Measurements from ENCODE around the gene SAPCD2. TPM values are rescaled to one million over a fixed set of nuclear protein-coding genes. Genes with fewer than 3 reads are reported as not detected.
A peak's percentile ranks its signal among the peaks of the same experiment; 100 is the strongest.
"Not testable (repeated sequence)": the region's sequence is repeated elsewhere in the genome, so short reads cannot be mapped to it uniquely, and the experiment has no call there.

Gene SAPCD2
- total RNA-seq, 2 donors from 2014 or later: 19.2 to 57.8 TPM

DNA sequence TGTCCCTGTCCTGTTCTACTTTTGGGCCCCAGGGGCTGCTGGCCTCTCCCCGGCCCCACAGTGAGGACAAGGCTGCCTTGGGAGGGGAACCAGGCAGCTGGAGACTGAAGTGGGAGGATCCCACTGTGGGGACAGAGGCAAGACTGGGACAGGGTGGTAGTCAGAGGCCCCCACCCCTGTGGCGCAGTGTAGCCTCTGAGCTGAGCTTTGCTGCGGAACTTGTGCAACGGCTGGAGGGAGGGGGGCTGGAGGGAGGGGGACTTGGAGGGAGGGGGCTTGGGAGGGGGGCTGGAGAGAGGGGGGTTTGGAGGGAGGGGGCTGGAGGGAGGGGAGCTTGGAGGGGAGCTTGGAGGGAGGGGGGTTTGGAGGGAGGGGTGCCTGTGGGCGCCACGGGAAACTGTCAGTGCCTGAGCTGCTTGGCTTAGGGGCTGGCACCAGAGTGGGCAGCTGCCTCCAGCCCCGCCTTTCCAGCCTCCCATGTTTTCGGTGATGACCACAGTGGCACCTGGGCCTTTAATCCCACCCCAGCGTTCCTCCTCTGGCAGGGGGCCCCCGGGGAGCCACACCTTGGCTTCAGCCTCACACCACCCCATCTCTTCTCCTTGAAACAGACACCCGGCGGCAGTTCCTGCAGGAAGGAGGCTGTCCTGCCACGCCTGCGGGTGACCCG is 36.2 kb downstream of the SAPCD2 start:
- H3K9me3 ChIP-seq: no peaks in the 10 kb centered on the region
- intact Hi-C loops (cut with DNase I): no loop called here
- TF ChIP-seq CTCF (IDR thresholded peaks at IDR 0.05): no peak
- peak overlapping the region; percentile 24 to 38 for H3K9ac ChIP-seq (ENCODE audit: low read depth in 2 of 2, low read length in 2 of 2)
- no peaks in the 10 kb centered on the region for H3K36me3 ChIP-seq
- no peaks in the 10 kb centered on the region for H3K27me3 ChIP-seq
- H3K4me1 ChIP-seq: peaks cover 22% of the 10 kb centered on the region
- peak overlapping the region; percentile 9 for H3K4me3 ChIP-seq
- peak overlapping the region; percentile 66 for H3K27ac ChIP-seq
- peak; percentile 68 for DNase-seq

DNA sequence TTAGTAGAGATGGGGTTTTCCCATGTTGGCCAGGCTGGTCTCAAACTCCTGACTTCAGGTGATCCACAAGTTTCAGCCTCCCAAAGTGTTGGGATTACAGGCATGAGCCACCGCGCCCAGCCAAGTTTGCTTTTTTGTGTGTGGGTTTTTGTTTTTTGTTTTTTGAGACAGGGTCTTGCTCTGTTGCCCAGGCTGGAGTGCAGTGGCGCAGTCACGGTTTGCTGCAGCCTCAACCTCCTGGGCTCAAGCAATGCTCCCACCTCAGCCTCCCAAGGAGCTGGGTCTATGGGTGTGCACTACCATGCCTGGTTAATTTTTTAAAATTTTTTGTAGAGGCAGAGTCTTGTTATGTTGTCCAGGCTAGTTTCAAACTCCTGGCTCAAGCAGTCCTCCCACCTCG is 36.9 kb downstream of the SAPCD2 start:
- Histone ChIP-seq H3K4me3 (peak overlapping the region; percentile 7), H3K4me1 (peaks cover 24% of the 10 kb centered on the region)
- H3K27ac ChIP-seq; H3K9me3 ChIP-seq; DNase-seq; H3K9ac ChIP-seq (ENCODE audit: low read depth in 2 of 2, low read length in 2 of 2); H3K36me3 ChIP-seq; intact Hi-C loops (cut with DNase I); H3K27me3 ChIP-seq: not testable (repeated sequence)

DNA sequence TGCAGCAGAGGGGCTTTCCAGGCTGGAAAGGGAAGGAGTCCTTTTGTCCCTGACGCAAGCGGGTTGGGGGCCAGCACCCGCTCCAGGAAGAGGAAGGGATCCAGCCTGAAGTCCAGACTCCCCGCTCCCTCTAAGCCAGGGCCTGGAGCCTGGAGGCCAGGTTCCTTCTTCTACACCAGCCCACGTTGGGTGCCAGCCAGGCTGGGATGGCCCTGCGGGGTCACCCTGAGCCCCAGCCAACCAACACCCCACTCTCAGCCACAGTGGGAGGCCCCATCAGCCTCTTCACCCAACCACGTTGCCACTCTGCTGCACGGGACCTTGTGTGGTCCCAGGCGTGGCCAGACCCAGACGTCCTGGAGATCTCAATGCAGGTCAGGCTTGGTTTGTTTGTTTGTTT is 37.5 kb downstream of the SAPCD2 start:
- Histone ChIP-seq H3K27ac (peak overlapping the region; percentile 27), H3K36me3 (no peaks in the 10 kb centered on the region), H3K4me1 (peaks cover 24% of the 10 kb centered on the region), H3K27me3 (no peaks in the 10 kb centered on the region), H3K4me3 (peak overlapping the region; percentile 7), H3K9me3 (no peaks in the 10 kb centered on the region), H3K9ac (ENCODE audit: low read depth in 2 of 2, low read length in 2 of 2) (peak overlapping the region in 1 of 2 donors; percentile 43)
- TF ChIP-seq CTCF (IDR thresholded peaks at IDR 0.05): no peak
- DNase-seq: no peak
- intact Hi-C loops (cut with DNase I): no loop called here

DNA sequence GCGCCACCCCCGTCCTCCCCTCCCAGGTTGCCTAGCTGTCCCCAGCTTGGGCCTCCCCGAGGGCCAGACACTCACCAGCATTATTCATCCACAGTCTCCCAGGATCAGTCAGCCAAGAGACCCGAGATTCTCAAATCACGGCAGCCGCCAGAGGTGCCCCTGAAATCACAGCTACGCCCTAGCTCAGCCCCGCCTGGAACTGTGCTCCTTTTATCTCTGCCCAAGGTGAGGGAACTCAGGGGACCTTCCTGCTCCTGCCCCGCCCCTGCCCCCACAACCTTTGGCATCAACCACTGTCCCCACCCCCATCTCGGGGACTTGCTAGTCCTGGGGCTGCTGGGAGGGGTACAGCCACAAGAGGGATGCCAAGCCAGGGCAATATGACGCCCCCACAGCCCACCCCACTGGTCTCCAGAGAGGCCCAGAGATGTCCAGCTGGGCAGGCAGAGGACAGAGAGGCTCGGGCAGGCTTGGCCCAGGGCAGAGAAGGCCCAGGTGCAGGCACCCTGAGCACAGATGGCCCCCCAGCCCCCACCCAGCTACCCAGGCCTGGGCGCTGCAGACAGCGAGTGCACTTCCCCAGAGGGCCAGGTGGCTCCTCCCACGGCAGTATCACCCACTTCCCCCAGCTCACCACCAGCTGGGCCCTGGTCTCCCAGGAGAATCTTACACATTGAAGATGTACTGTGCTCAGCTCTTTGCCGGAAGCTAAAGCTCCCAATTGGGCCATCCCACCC is 38.3 kb downstream of the SAPCD2 start, which contains the start of gene FUT7:
Gene FUT7 (minus strand): TSS at position 185 of the 737 bp plus-strand sequence. CDS start 97 bp downstream, at position 88.
- H3K9me3 ChIP-seq: no peaks in the 10 kb centered on the region
- no peak for TF ChIP-seq CTCF (IDR thresholded peaks at IDR 0.05)
- peaks cover 29% of the 10 kb centered on the region for H3K4me1 ChIP-seq
- no peaks in the 10 kb centered on the region for H3K27me3 ChIP-seq
- peak within 1 kb of the TSS; percentile 7 for H3K4me3 ChIP-seq
- no peaks in the 10 kb centered on the region for H3K36me3 ChIP-seq
- DNase-seq: peak; percentile 34
- H3K27ac ChIP-seq: peak within 1 kb of the TSS; percentile 27
- H3K9ac ChIP-seq (ENCODE audit: low read depth in 2 of 2, low read length in 2 of 2): peak within 1 kb of the TSS in 1 of 2 donors; percentile 5
- intact Hi-C loops (cut with DNase I): no loop called here

DNA sequence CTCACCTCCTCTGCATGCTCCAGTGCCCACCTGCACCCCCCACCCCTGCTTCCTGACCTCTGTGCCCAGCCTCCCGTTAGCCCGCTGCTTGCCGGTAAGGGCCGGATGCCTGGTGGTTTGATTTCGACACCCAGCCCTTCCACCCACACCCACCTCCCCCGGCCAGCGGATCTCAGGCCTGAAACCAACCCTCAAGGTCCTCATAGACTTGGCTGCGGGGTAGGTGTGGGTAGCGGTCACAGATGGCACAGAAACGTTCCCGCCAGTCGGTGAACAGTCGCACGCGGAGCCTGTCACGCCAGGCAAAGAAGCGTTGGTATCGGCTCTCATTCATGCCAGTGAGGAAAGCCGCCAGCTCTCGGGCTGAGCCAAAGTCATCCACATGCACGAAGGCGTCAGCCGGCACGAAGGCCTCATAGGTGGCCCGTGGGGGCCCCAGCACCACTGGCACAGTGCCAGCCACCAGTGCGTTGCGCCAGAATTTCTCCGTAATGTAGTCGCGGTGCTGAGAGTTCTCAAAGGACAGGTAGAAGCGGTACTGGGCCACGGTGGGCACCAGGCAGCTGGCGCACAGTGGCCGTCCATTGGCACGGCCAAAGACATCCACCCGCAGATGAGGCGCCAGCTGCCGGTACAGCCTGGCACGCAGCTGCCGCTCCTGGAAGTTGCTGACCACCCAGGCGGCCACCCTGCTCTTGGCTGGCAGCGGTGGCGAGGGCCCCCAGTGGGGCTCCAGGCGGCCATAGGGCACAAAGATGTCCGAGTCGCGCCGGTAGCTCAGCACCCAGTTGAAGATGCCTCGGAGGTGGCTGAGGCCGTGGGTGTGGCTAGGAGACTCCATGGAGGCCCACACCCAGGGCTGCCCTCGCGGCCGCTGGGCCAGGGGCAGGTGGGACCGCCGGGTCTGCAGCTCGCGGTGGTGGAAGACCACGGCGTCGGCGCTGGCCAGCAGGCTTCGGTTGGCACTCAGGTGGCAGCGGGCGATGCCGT is 39.5 kb downstream of the SAPCD2 start:
- Histone ChIP-seq H3K27ac (no peak overlapping the region), H3K4me3 (no peak overlapping the region), H3K4me1 (peaks cover 35% of the 10 kb centered on the region), H3K27me3 (no peaks in the 10 kb centered on the region), H3K9me3 (no peaks in the 10 kb centered on the region), H3K9ac (ENCODE audit: low read depth in 2 of 2, low read length in 2 of 2) (peak overlapping the region in 1 of 2 donors; percentile 24), H3K36me3 (no peaks in the 10 kb centered on the region)
- no peak for TF ChIP-seq CTCF (IDR thresholded peaks at IDR 0.05)
- peak; percentile 31 for DNase-seq
- intact Hi-C loops (cut with DNase I): no loop called here

Data from colonic mucosa (tissue), 4 donors.